NK-92 (cell line): ENCODE data around the gene CXCL12.

Source experiments
- DNase-seq: peaks from one replicate; lab custom pipeline; 2025; ENCODE audit not compliant: unreplicated experiment; lab: John Stamatoyannopoulos, UW

Gene CXCL12

DNA sequence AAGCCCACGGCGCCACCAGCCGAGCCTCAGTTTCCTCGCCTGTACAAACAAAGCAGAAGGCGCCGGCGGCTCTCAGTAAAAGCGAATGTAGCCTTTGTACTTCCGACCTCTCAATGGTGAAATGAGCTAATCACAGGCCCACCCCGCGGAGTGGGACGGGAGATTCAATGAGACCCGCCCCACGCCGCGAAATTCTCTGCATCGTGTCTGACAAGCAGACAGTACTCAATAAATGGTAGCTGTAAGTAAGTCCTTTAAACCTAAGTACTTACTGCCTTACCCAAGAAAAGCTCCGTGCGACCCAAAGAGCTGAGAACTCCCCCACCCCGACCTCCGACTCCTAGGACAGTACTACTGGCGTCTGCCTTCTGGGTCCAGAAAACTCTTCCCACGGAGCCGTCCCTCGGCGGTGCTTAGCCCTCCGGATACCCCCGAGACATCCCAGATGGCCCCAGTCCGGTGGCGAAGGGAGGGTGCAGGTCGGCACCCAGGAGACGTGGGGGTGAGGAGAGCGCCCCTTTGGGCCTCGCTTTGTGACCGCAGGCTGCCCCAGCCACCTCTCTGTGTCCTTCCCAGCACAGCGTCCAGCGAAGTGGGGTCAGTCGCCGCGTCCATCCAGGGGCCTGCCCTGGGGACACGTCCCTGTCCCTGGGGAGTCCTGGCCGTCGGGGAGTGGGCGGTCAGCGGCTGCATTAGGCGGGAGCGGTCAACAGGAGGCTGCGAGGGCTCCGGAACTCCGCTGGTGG lies 972 bp upstream of the CXCL12 start:
- DNase-seq = no peak

DNA sequence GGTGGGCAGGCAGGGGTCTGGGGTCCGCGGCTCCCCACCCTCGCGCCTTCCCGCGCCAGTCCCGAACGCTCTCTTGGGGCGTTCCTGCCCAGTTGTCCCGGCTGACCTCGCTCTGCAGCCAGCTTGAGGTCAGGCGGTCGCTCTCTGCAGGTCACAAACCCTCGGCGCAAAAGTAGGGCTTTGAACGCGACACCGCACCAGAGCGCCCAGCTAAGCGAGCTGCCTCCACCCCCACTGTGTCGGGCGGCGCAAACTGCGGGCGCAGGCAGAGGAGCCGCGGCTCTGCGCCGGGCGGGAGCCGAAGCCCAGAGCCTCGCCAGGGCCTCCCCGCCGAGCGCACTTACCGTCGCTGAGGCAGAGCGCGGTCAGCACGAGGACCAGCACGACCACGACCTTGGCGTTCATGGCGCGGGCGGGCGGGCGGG lies 284 bp downstream of the CXCL12 start:
- DNase-seq = no peak

GRCh38 chr10:44383749-44384600 lies 922 bp downstream of the CXCL12 start:
- no peak for DNase-seq

- no peak for DNase-seq
These were observed 1.7 kb downstream of the CXCL12 start for GRCh38 chr10:44382981-44383748.

DNA sequence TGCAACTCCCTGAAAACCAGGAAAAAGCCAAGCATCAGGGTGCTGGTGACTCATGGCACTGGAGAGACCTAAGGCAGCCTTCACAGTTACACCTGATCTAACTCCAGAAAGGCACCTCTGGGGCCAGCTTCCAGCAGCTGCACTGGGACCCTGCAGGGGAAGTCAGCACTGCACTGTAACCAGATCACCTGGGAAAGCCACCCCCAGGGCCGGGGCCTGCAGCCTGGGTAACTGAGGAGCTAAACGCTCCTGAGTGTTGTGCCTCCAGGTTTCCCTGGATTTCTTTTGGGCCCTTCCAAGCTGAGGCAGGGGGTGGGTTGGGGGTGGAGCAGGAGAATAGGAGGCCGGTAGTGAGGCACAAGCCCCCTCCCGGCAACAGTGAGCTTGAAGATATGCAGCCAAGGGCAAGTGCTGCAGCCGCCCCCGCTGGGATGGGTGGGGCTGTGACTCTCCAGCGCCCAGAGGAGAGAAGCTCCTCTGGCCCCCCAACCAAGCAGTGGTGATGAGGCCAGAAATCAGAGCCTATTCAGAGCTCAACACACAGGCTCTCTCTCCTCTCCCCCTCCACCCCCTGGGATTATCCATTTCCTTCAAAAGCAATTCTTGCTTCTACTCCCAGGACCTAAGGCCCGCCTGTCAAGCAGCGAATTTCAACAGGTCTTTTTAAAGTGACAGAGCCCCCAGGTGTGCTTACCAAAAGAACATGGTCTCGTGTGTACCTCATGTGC lies 2.6 kb downstream of the CXCL12 start:
- DNase-seq = no peak

- DNase-seq = no peak
These were observed 3.9 kb downstream of the CXCL12 start for GRCh38 chr10:44380829-44381600.

GRCh38 chr10:44379907-44380306 lies 5.0 kb downstream of the CXCL12 start:
- DNase-seq = no peak

- no peak for DNase-seq
These were observed 6.3 kb downstream of the CXCL12 start for GRCh38 chr10:44378626-44379025.

DNA sequence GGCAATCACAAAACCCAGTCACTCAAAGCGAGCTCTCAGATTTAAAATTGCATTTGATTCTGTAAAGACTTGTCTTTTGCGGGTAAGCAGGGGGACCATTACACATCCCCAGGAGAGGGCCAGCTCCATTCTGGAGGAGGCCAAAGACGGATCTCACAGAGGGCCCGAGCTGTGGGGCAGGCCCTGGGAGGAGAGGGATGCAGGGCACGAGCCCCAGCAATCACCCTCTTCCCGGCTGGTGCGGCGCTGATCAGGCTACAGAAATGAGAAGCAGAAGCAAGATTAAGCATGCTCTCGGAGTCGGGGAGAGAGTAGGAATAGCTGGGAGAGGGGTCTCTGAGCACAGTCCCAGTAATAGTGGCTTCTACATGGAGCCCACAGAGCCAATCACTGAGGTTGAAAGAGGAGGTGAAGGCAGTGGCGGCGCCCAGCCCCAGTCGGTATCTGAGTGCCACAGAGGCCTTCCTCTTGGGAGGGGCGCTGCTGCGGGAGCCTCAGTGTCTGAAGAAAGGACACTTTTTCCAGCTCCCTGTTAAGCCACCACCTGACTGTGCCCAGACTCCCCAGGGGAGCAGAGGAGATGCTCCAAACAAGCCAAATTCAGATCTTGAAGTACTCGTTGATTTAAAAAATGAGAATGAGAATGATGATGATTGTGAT lies 7.1 kb downstream of the CXCL12 start:
- DNase-seq = no peak

DNA sequence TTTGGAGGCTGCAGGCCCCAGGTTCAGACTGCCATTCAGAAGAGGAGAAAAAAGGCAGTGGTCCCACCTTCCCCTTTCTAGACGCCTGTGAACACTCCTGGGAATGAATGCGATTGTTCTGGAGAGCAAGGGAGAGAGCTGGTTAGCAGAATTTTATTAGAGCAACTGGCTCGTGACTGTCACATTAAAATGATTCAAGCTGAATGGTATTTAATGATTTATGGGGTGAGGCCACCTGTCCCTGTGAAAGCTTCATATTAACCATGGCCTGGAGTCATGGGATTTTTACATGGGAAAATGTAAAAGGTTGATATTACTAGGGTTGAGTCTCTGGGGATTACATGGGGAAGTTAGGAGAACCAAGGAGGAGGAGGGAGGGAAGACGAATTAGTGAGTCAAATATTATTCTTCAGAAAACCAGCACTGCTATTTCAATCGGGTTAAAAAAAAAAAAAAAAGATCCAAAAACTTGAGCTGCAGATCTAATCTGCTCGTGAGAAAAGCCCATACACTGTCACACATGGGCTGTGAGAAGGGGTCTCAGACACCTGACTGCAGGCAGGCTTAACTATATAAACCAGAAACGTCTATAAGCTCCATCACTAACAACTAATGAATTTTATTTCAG lies 8.3 kb downstream of the CXCL12 start:
- DNase-seq = no peak

- no peak for DNase-seq
These were observed 10.7 kb downstream of the CXCL12 start for GRCh38 chr10:44374155-44374554.

DNA sequence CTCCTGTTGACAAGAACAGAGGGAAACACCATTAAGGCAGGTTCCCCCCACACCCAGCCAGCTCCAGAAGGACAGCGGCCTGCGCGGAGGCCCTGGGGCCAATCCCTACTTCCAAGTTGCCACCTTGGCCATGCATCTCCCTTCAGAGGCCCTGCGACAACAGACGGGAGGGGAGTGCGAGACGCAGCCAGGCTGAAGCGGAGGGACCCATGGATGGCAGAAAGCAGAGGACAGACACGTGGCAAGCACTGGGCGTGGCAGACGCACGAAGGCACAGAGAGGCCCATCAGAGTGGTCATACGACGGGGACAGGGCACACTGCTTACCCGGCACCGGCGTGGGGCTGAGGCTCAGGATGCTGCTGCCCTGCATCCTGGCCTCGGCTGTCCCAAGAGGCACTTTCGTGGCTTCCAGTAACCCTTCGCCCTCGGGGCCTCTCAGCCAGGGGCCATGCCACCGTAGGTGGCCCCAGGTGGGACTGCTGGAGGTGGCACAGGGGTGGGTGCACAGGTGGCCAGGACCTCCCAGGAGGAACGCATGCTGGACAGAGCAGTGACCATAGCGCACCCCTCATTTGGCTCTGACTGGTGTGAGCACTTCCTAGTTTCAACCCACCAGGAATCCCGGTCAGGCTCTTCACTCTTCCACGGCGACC lies 11.4 kb downstream of the CXCL12 start:
- DNase-seq = no peak

DNA sequence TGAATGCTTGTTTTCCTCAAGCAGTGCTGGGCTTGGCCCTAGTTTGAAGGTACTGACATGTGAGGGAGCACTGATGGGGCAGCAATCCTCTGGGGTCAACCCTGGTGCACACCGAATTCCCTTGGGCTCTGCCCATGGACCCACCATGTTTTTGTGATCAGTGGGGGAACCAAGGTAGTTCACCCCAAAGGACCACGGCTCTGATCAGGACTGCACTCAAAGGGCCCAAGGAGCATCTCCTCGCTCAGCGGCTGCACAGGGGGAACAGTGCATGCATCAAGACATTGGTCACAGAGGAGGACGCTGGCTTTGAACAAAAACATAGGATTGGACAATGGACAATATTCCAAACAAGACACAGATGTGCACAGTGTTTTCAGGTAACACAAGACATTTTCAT lies 12.7 kb downstream of the CXCL12 start:
- no peak for DNase-seq

DNA sequence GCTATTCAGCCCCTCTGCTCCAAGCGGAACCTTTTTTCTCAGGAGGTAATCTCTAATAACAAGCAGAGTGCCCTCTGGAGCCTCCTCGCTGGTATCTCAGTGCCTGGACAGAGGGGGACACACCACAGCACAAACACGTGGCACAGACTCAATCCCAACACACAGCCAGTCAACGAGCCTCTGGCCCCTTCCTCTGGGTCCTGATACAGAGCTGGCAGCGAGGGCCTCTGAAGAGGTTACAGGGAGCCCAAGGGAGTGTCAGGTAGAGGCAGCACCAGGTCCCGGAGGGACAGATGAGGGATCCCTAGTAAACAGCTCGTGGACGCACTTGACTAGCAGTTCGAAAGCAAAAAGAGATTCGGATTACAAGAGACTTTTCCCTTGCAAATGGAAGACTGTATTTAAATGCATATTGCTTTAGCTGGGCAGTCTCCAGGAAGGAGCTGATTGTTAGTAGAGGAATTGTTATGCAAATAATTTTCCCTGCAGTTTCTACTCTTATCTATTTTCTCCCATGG lies 14.1 kb downstream of the CXCL12 start:
- no peak for DNase-seq

GRCh38 chr10:44369854-44370253 lies 15.0 kb downstream of the CXCL12 start:
- no peak for DNase-seq

GRCh38 chr10:44369296-44369695 lies 15.6 kb downstream of the CXCL12 start:
- DNase-seq = no peak

DNA sequence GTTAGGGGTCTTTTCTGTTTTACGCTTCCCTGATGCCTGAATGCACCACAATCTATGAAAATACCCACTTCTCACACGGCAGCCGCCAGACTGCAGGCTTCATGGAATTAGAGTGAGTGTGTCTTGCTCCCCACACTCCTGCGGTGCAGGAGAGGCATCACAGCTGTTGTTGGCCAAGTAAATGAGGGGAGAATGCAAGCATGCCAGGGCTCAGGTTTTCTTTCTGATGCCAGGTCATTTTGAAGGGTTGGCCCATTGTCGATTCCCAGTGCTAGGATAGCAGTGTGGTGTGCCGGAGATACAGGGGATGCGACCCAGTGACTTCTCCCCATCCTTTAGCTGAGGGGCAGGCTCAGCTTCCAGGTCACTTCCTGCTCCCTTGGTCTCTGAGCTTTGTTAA lies 16.3 kb downstream of the CXCL12 start:
- no peak for DNase-seq

DNA sequence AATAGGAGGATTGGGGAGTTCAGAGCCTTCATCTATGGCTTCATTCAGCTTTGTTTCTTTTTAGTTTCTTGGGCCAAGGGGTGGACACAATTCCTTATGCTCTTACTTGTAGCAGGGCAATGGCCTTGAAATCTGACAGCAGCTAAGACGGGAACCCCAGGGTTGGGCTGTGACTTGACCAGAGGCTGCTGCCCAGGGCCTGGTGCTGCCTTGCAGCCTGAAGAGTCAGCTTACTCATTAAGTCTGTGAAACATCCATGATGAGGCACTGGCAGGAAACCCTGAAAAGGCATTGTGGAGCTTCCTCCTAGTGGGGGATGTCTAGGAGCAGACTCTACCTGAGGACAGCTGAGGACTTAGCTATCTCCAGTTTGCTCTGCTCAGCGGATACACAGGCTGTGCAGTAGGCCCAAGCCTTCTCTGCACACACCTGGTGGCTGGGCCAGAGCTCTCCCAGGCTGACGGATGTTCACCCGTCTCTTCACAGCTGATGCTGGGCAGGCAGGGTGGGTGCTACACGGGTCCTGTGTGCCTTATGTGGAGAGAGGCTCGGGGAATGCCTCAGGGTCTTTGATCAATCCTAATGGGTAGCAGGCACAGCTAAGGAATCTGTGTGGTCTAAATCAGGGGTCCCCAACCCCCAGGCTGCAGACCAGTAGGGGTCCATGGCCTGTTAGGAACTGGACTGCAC lies 17.8 kb downstream of the CXCL12 start:
- no peak for DNase-seq
